AG08396 (cell line): ENCODE data around the gene KIAA1549.
"Not testable (repeated sequence)": the region's sequence is repeated elsewhere in the genome, so short reads cannot be mapped to it uniquely, and the experiment has no call there.

Experiments used
- DNase-seq: peaks from one replicate; pipeline ENCODE4 v3.0.0; 2012; ENCODE audit warnings: low spot score, mixed read lengths

KIAA1549 gene

DNA sequence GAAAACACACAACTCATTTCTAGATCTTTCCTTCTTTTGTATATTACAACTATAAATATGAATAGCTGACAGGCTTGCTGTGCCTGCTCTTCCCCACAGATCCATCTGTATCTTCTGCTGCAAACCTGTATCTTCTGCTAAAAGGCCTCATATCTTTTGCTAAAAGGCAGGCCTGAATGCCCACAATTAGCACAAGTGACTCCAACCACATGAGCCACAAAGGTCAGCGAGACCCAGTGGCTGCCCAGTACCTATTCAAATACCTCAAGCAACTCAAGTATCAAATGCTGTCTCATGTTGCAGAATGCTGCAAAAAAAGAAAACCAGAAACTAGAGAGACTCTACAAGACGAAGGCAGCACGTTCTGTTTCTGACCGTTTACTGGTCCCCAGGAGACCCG lies 128.7 kb downstream of the KIAA1549 start:
- DNase-seq: no peak

DNA sequence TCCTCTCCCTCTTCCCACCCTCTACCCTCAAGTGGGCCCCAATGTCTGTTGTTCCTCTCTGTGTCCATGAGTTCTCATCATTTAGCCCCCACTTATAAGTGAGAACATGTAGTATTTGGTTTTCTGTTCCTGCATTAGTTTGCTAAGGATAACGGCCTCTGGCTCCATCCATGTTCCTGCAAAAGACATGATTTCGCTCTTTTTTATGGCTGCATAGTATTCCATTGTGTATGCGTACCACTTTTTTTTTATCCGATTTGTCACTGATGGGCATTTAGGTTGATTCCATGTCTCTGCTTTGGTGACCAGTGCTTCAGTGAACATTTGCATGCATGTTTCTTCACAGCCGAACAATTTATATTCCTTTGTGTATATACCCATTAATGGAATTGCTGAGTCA lies 131.5 kb downstream of the KIAA1549 start:
- no peak for DNase-seq

DNA sequence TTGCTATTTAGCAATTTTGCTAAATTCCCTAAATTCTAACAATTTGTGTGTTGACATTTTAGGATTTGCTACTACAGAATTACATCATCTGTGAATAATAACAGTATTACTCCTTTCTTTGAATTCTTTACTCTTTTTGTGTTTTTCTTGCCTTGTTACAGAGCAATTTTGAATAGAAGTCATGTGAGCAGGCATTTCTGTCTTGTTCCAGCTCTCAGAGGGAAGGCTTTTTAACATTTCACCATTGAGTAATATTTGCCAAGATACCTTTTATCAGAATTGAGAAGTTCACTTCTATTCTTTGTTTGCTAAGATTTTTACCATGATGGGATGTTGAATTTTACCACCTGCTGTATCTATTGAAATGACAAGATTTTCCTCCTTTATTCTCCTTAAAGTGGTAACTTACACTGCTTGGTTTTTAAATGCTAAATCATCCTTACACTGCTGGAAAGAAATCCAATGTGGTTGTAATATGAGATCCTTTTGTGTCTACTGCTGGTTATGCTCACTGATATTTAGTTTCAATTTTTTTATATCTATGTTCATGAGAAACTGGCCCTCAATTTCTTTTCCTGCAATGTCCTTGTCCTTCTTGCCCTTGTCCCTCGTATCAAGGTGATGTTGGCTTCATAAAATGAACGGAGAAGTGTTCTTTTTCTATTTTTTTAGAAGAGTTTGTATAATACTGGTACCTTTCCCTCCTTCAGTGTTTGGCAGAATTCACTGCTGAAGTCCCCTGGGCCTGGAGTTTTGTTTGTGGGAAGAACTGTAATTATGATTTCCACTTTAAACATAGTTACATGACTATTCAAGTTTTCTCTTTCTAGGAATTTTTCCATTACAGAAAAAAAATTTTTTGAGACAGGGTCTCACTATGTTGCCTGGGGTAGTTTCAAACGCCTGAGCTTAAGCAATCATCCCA lies 132.9 kb downstream of the KIAA1549 start:
- no peak for DNase-seq

DNA sequence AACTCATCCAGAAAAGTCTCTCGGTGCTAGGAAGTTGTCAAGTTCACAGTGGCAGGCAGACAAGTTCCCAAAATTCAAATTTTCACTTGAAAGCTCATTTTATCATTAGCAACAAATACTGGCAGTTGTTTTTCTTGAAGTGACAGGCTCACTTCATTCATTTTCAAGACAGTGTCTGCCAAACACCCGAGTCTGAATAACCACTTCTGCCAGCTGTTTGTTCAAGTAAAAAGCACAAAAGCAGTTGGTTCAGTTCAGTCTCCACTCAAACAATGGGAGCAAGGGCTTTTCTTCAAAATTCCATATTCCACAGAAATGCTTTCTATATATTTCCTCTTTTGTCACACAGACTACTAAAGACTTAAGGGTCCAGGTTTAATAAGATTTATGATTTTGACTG lies 135.5 kb downstream of the KIAA1549 start:
- no peak for DNase-seq

DNA sequence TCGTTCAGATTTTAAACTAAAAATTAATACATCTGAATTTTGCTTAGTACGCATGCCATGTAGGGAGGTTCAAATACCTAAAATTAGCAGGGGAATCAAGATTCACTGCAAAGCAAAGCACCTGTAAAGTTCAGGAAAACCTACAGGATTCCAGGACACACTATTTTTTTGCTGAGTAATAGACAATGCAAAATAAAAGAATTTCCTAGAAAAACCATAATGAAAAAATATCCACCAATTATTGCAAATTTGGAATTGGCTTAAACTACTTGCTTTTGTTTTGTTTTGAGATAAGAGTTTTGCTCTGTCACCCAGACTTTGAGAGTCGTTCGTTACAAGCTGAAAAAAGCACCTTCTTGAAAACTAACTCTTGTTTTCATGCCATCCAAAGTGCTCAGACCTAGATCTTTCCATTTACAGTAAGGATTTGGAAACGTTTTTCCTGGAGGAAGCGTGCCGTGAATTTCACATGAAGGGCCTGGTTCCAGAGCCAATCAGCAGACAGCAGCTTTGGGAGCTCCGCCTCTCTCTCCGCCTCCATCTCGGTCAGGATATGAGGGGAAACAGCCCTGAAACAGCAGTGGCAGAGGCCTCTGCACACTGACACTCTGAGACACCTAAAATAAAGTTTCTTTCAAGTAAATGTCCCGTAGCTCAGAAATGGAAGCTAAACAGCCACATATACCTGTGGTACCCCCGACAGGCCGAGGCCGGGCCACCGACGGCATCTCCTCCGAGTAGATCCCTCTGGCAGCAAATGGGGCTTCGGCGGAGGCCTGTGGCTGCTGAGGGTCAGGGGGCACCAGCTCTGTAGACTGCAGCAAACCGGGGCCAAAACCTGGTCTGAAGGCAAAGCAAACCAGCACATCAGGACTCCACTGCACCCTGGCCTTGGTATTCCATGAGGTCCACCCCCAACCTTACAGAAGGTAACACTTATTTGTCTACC lies 137.3 kb downstream of the KIAA1549 start:
- no peak for DNase-seq

DNA sequence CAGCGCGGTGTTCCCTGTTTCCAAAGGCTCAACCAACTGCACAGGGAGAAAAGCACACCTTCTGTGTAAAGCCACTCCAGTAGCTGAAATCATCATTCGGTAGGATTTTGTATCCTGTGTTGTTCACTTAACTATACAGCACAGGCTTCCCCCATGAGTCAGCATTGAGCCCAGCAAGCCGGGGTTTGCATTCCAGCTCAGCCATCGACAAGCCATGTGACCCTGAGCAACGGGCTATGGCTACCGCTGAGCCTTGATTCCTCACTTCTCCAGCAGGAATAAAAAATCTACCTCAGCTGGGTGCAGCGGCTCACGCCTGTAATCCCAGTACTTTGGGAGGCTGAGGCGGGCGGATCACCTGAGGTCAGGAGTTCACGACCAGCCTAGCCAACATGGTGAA lies 139.1 kb downstream of the KIAA1549 start:
- peak; percentile 32 for DNase-seq

DNA sequence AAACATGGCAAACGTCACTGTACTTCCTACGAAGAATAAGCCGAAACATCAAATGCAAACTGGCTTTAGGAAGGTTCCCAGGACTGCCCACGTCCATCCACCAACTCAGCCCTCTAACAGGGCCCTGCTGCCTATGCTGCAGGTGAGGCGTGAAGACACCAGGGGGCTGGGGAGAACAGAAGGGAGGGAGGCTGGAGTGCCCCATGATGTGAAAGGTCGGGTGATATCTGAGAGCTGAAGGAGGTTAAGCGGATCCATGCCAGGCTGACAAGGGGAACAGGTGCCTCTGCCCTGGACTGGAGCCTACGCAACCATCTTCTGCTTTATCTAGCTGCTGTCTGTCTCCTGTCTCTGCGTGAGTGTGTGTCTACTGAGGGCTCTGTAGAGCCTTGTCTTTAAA lies 143.0 kb downstream of the KIAA1549 start:
- no peak for DNase-seq

DNA sequence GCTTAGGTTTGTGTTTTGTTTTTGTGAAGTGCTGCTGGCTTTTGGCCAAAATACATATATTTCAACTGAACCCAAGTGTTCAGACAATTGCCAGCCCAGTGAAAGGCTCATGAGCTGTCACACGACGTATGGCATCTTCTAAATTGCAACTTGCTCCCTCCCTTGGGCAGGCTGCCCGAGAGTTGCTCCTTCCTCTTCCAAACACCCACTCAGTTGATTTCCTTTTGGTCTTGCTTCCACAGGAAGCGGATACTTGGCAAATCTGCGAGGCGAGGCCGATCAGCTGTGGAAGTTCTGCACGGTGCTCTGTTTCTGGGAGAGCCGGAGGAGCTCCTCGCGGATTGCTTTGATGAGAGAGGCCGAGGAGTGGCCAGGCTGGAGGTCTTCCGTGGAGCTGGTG lies 143.6 kb downstream of the KIAA1549 start:
- no peak for DNase-seq

DNA sequence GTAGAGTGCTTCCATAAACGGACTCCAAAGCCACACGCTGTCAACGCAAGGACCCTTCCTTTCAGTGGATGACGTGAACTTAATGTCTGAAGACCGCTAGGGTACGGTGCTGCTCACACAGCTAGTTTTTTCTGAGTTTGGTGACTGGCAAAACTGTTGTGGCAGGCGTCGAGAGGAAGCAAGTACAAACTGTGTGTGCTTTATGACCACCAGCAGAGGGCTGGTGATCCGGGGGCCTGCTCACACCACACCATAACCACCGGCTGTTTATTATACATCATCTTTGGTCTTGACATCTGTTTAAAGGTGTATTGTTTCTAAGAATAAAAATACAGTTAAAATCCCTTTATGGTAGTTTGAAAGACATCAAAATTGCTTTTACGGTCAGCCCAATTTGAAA lies 146.1 kb downstream of the KIAA1549 start:
- DNase-seq: no peak

DNA sequence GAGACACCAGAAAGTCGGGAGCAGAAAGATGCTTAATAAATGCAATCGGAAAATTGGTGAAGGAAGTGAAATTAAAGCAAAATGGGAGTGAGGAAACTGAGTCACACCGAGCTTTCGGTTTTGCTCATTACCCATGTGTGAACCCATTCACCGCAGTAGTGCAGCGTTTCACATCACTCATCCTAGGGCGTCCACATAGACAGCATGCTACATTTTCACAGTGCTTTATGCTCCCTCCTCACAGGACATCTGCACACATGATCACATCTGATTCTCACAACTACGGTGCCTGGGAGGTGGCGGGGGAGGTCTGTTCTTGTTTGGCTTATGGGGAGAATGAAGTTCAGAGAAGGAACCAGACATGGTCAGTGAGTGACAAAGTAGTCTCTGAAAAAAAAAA lies 146.6 kb downstream of the KIAA1549 start:
- no peak for DNase-seq

DNA sequence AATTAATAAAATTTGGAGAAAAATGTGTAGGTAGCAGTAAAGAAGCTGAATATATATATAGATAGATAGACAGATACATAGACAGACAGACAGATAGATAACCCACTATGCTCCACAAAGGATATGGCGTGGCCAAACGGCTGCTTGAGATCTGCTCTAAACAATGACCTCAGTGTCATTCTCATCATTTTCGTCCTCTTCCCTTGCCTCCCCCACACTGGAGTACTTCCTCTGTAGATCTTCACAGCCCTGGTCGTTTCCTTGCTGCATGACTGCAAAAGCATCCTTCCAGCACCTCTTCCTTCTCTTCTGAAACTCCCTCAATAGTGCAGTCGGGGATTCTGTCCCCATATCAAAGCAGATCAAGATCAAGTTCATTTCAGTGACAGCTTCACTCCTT lies 147.6 kb downstream of the KIAA1549 start:
- no peak for DNase-seq

DNA sequence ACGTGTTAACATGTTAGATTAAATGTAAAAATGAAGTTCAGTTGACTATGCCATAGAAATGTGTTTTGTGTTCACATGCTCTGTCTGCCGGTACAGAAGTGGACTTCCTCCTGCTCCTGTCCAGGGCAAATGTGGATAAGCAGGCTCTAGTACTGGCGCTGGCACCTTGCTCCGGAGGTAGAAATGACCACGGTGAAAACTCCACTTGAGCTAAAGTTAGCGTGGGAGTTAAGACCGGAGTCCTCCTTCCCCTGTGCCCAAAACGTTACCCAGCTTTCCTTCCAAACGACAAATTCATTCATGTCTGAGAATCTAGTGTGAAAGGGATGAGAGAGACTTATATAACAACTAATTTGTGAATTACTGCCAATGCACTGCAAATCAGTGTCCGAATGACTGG lies 148.2 kb downstream of the KIAA1549 start:
- no peak for DNase-seq

DNA sequence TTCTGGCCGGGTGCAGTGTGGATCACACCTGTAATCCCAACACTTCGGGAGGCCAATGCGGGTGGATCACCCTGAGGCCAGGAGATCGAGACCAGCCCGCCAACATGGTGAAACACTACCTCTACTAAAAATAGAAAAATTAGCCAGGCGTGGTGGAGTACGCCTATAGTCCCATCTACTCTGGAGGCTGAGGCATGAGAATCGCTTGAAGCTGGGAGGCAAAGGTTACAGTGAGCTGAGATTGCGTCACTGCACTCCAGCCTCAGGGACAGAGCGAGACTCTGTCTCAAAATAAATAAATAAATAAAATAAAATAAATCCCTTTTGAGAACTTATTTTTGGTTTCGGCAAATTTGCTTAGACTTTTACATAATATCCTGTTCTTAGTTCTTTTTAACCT lies 151.9 kb downstream of the KIAA1549 start:
- DNase-seq: no peak

DNA sequence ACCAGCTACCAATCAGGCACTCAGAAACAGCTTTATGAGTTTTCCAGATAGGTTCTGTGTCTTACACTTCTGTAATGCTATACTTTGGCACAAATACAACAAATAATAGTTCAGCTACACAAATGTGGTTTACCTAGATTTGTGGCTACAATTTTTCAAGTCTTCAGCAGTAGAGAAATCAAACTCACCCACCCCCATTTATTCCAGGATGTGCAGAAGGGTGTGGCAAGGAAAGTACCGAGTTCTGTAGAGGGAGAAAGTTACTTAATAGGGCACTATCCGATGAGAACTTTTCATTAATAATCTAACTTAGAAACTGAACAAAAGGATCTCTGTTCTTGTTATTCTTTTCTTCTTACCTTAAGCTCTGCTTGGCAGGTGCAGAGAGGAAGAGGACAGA lies 152.9 kb downstream of the KIAA1549 start:
- no peak for DNase-seq

DNA sequence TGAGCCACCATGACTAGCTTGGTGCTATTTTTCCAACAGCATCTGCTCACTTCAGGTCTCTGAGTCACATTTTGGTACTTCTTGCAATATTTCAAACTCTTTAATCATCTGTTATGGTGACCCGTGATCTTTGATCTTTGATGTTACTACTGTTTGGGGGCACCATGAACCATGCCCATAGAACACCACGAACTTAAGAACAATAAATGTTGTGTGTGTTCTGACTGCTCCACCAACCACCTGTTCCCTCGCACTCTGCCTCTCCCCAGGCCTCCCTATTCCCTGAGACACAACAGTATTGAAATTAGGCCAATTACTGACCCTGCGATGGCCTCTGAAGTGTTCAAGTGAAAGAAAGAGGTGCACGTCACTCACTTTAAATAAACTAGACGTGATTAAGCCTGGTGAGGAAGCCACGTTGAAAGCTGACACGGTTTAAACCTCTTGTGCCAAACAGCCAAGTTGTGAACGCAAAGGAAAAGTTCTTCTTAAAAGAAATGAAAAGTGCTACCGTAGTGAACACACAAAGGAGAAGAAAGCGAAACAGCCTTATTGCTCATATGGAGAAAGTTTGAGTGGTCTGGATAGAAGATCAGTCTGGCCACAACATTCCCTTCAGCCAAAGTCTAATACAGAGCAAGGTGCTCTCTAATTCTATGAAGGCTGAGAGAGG lies 156.0 kb downstream of the KIAA1549 start:
- no peak for DNase-seq

DNA sequence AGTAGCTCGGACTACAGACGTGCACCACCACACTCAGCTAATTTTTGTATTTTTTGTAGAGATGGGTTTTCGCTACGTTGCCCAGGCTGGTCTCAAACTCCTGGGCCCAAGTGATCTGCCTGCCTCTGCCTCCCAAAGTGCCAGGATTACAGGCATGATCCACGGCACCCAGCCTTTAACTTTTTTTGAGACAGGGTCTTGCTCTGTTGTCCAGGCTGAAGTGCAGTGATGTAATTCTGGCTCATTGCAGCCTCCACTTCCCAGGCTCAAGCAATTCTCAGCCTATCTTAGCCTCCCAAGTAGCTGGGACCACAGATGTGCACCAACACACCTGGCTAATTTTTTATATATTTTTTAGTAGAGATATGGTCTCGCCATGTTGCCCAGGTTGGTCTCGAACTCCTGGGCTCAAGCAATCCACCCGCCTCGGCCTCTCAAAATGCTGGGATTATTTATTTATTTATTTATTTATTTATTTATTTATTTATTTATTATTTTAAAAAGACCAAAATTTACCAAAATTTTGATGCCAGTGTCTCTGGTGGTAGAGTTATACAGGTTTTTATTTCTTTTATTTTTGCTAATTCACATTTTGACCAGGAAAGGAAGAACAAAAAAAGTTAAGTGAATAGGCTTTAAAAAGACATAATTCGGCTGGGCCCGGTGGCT lies 158.2 kb downstream of the KIAA1549 start:
- no peak for DNase-seq

DNA sequence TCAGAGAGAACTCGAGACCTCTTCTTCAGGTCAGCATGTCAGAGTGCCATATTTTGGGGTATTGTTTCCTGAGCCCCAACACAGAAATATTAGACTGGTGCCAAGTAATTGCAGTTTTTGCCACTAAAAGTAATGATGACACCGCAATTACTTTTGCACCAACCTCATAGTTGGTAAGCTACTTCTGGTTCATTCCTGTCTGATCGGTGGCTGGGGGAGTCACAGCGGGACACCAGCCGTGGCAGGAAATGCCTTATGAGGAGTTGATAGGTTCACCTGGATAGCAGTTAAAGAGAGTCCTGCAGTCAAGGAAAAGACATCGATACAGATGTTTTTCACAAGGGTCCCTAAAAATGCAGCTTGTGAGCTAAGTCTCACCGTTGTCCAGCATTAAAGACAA lies 159.3 kb downstream of the KIAA1549 start:
- no peak for DNase-seq

DNA sequence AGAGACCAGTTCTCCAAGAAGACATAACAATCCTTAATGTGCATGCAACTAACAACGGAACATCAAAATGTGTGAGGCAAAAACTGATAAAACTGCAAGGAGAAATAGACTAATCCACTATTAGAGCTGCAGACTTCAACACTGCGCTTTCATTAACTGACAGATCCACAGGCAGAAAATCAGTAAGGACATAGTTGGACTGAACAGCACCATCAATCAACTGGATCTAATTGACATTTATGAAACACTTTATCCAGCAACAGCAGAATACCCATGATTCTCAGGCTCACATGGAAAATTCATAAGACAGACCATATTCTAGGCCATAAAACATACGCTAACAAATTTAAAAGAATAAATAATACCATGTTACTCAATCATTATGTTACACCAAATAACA lies 161.6 kb downstream of the KIAA1549 start:
- DNase-seq: no peak

DNA sequence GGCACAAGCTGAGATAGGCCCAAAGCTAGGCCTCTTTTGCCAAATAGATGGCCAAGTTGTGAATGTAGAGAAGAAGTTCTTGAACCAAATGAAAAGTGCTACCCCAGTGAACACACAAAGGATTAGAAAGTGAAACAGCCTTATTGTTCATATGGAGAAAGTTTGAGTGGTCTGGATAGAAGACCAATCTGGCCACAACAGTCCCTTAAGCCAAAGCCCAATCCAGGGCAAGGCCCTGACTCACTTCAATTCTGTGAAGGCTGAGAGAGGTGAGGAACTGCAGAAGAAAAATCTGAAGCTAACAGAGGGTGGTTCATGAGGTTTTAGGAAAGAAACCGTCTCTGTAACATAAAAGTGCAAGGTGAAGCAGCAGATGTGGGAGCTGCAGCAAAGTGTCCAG lies 164.5 kb downstream of the KIAA1549 start:
- no peak for DNase-seq

DNA sequence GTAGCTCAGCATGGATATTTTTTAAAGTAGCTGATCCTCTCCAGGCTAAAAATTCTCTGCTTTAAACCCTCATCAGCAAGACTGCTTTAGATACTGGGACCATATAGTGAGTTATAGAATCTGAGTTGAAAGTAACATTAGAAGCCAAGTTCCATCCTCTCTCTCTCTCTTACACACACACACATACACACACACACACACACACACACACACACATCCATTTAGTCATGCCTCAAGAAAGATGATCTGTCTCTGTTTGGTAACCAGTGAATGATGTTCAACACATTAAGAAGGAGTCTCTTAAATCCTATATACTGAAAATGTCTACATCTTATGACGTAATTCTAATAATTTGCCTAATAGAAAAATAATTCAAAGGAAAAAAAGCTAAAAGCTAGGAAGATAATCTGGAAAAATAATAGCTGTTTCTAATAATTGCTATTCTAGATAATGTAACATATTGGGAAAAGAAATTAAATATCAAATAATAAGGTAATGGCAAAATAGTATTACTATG lies 166.3 kb downstream of the KIAA1549 start:
- DNase-seq: no peak

DNA sequence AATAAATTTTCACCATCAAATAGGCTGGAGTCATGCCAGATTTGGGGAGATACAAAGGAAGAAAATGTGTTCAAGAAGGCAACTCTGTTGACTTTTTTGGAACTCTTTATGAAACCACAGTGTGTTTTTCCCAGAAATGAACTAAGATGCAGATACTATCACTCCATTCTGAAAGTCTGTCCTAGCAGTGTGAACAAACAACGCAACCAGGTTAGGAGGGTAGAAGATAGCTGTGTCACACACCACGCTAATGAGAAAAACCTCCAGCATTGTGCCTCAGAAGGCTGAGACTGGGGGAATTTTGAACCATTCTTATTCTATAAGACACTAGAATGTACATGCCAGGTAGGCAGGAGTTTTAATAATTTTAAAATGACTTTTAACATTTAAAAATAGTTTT lies 167.2 kb downstream of the KIAA1549 start:
- no peak for DNase-seq

DNA sequence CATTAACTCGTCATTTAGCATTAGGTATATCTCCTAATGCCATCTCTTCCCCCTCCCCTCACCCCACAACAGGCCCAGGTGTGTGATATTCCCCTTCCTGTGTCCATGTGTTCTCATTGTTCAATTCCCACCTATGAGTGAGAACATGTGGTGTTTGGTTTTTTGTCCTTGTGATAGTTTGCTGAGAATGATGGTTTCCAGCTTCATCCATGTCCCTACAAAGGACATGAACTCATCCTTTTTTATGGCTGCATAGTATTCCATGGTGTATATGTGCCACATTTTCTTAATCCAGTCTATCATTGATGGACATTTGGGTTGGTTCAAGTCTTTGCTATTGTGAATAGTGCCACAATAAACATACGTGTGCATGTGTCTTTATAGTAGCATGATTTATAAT lies 169.9 kb downstream of the KIAA1549 start:
- not testable (repeated sequence) for DNase-seq
